HG03520 (cell line): ENCODE measurements around the gene SUPT3H.

Experiments used
- ATAC-seq: cut with Tn5 transposase; IDR thresholded peaks from one replicate; pipeline ENCODE4 v1.9.1; 2021; ENCODE audit warnings: mild to moderate bottlenecking, moderate library complexity; ENCODE audit not compliant: unreplicated experiment

Gene SUPT3H

GRCh38 chr6:45394586-45395095 lies 16.9 kb upstream of the SUPT3H start:
- ATAC-seq = no peak

- ATAC-seq = no peak
Observed at GRCh38 chr6:45388328-45388727, 10.6 kb upstream of the SUPT3H start.

DNA sequence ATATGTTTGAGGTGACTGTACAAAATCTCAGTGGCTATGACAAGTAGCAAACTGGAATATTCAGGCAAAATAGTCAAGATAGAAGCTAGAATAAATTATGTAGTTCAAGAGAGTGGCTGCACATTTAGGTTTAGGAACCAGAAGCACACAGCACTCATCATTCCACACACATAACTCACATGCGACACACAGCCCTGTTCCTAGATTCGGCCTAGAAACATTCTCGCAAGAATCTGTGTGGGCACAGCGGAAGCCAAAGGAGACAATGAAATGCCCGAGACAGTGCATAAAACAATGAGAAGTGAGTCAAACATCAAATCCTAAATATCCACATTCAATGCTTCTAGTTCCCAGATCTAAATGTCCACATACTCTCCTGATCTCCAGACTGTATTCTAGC lies 9.5 kb upstream of the SUPT3H start:
- ATAC-seq = no peak

DNA sequence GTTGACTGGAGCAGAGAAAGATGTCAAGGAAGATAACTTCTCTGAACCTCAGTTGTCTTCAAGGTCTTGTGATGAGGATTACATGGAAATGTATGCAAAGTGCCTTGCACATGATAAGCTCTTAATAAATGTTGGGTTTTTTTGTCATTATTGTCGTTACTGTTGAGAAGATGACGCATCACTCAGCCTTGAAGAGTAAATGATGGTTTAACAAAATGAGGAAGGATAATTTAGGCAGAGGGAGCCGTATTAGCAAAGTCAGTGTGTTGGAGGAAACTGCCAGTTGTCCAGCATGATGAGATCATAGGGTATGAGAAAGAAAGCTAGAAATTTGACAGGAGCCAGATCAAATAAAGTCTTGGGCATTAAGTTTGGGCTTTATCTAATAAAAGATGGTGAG lies 8.8 kb upstream of the SUPT3H start:
- no peak for ATAC-seq

DNA sequence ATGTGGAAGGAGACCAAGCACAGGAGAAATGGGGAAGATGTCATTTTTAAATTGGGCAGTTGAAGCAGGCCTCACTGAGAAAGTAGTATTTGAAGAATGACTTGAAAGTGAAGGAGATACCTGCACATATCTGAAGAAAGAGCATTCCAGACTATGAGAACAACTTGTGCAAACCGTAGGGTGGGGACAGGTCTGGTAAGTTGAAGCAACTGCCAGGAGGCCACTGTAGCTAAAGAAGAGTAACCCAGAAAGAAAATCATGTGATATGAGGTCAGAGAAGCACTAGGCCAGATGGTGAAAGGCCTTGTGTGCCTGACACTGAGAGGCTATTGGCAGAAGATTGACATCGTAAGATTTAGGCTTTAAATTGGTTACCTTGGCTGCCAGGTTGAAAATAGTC lies 4.7 kb upstream of the SUPT3H start:
- ATAC-seq = no peak

GRCh38 chr6:45378334-45378926 lies 696 bp upstream of the SUPT3H start:
- ATAC-seq = peak; percentile 16

GRCh38 chr6:45377043-45377553 lies 636 bp downstream of the SUPT3H start:
- no peak for ATAC-seq

DNA sequence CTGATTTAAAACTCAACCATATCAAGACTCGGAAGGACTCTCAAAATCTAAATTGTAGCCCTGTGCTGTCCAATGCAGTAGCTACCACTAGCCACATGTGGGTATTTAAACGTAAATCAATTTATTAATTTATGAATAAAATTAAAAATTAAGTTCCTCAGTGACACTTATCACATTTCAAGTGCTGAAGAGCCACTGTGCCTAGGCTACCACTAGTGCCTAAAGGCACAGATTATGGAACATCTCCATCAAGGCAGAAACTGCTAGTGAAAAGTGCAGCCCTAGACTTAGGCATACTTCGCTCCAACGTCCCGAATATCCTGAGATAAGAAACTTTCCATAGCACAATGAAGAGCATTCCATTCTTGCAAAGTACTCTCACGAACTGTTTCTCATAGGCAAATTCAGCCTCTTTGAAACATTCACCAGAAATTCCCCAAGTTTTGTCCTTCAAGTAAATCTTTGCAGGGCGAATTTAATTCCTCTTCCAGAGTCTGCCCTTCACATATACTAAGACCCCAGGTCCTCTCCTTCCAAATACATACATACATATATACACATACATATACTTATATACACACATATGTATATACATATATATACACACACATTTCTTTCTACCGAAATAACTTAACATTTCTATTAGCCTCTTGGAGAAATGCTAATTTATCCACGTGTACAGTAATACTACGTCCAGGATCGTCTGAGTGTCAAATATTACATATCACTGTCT lies 1.3 kb downstream of the SUPT3H start:
- no peak for ATAC-seq

DNA sequence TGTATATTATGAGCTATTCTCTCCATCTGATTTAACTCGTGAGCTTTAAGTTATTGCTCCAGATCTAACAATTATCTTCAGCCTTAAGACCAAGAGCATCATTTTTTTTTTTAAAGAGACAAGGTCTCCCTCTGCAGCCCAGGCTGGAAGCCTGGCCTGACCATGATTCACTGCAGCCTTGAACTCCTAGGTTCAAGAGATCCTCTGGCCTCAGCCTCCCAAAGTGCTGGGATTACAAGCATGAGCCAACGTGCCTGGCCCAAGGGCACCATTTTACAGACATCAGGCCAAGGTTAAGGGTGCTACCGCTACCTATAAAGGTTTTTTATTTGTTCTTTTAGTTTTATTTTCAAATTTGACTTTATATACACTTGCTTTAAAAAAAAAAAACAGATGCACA lies 2.3 kb downstream of the SUPT3H start:
- no peak for ATAC-seq

- no peak for ATAC-seq
Observed at GRCh38 chr6:45371924-45372573, 5.7 kb downstream of the SUPT3H start.

- no peak for ATAC-seq
Observed at GRCh38 chr6:45369870-45370269, 7.9 kb downstream of the SUPT3H start.

GRCh38 chr6:45367999-45368398 lies 9.7 kb downstream of the SUPT3H start:
- no peak for ATAC-seq

- ATAC-seq = no peak
Observed at GRCh38 chr6:45366534-45366933, 11.2 kb downstream of the SUPT3H start.

DNA sequence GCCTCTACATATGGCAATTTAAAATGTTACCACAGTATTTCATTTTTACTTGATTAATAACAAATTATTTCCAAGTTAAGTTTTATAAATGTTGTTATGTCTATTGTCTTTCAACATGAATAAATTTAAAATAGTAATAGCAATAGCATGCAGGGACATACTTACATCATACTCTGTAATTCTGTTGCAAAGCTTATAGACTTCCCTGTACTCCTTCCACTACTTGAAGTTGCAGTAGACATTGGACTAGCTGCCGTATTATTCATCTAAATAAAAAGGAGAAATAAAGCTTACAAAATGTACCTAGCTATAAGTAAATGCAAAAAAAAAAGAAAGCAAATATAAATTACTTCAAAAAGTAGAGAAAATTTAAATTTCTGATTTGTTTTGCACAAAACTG lies 12.7 kb downstream of the SUPT3H start:
- no peak for ATAC-seq

DNA sequence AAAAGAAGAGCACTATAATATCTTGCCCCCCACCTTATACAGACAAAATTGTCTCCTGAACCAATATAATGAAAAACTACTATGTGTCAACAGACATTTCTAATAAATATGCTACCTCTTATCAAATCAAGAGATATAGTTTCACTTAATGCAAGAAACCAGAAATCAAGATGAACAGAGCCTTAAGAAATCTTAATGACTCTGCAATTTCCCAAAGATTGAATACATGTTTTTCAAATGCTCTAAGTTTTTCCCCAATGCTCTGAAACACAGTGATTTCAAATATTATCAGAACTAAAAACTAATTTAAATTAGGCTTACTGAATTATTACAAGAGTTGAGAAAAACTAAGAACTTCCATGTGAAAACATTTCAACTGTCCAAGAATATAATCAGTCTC lies 13.3 kb downstream of the SUPT3H start:
- ATAC-seq = no peak

DNA sequence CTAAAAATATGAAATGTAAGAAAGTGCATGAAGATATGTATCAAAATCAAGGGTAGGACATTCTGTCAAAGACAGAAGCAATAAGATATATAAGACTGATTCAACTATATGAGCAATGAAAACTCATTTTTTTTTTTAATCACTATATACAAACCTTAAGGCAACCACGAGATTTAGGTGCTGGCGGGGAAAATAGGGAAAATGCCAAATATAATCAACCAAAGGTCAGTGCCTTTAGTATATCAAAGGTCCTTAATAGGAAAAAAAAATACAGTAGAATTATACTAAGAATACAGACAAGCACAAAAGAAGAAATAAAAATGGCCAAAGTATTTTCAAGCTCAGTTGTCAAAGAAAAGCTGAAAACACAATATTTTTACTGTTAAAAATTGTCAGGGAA lies 24.1 kb downstream of the SUPT3H start:
- no peak for ATAC-seq

DNA sequence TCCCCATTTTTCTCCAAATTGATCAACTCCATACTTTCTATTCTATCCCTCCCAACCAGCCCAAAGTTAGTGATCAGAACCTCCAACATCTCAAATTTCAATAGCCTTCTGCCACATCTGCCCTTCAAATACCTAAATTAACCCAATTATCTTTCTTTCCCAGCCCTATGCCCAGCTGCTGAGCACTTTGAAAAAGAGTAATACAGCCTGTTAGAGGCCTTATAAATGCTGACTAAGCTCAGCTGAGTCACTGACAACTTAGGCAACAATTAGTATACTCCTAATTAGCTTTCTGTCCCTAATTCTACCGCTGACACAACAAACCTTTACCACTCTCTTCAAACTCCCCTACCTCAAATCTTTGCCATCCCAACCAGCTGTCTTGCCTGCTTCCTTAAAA lies 26.1 kb downstream of the SUPT3H start:
- no peak for ATAC-seq

- ATAC-seq = no peak
Observed at GRCh38 chr6:45351076-45351475, 26.7 kb downstream of the SUPT3H start.

DNA sequence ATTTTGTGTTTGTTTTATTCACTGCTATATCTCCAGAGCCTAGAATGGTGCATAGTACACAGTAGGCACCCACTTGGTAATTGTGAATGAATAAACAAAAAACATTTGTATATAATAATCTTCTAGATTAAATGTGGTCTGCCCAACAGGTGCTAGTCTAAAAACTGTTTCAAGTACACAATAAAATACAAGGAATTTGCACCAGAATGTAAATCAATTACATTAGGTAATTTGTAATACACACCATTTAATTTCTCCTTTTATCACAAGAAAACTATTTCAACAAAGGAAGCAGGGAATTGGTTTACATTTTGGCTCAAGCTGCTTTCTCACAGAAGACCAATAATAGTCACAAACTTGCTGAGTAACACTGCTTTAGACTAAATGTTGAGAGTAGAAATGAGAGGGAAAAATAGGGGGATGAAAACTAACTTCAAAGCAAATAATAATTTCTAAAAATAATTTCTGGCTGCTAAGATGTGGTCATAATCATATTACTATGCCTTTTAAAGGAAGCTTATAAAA lies 27.5 kb downstream of the SUPT3H start:
- ATAC-seq = no peak

GRCh38 chr6:45344900-45345299 lies 32.8 kb downstream of the SUPT3H start:
- ATAC-seq = no peak

DNA sequence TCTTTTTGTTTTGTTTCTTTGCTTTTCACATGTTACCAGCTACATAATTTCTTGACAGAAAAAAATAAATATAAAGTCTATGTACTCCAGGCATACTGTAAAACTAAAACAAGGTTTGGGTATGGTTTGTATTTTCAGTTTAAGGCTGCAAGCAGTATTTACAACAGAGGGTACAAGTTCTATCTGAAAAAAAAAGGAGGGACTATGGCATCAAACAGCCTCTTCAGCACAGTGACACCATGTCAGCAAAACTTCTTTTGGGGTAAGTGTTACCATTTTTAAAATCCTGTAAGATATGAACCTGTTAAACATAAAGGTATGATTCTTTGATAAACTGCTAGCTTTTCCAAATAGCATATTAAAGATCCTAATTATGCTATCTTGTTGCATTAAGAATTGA lies 49.2 kb downstream of the SUPT3H start:
- ATAC-seq = no peak
